Measurements from ENCODE around the gene ADPGK.
A peak's percentile ranks its signal among the peaks of the same experiment; 100 is the strongest.
"Not testable (repeated sequence)": the region's sequence is repeated elsewhere in the genome, so short reads cannot be mapped to it uniquely, and the experiment has no call there.

Gene ADPGK

GRCh38 chr15:72732086-72732485 lies 51.5 kb downstream of the ADPGK start:
- Mint-ChIP-seq H3K27me3 (no peaks in the 10 kb centered on the region), H3K36me3 (ENCODE audit: insufficient read depth) (peaks cover 19% of the 10 kb centered on the region), H3K27ac (ENCODE audit: low read depth) (no peak overlapping the region), H3K4me1 (peaks cover 13% of the 10 kb centered on the region), H3K9me3 (no peaks in the 10 kb centered on the region), H3K4me3 (no peak overlapping the region)
- DNase-seq (ENCODE audit: low spot score in 2 of 2), result no peak
- ATAC-seq (replicated peaks; ENCODE audit: extremely low read depth, poor library complexity, severe bottlenecking), result no peak

GRCh38 chr15:72728821-72729220 lies 54.7 kb downstream of the ADPGK start:
- Mint-ChIP-seq H3K9me3 (no peaks in the 10 kb centered on the region), H3K27ac (ENCODE audit: low read depth) (no peak overlapping the region), H3K27me3 (no peaks in the 10 kb centered on the region), H3K36me3 (ENCODE audit: insufficient read depth) (peaks cover 15% of the 10 kb centered on the region), H3K4me1 (peaks cover 6% of the 10 kb centered on the region), H3K4me3 (no peak overlapping the region)
- DNase-seq (ENCODE audit: low spot score in 2 of 2) (no peak), ATAC-seq (replicated peaks; ENCODE audit: extremely low read depth, poor library complexity, severe bottlenecking) (no peak)

GRCh38 chr15:72728249-72728648 lies 55.3 kb downstream of the ADPGK start:
- not testable (repeated sequence) for H3K4me3 Mint-ChIP-seq; H3K27me3 Mint-ChIP-seq; H3K9me3 Mint-ChIP-seq; H3K4me1 Mint-ChIP-seq; ATAC-seq (replicated peaks; ENCODE audit: extremely low read depth, poor library complexity, severe bottlenecking); DNase-seq (ENCODE audit: low spot score in 2 of 2); H3K27ac Mint-ChIP-seq (ENCODE audit: low read depth)
- H3K36me3 Mint-ChIP-seq (ENCODE audit: insufficient read depth), result peaks cover 15% of the 10 kb centered on the region

- no peak overlapping the region for H3K4me3 Mint-ChIP-seq
- ATAC-seq (replicated peaks; ENCODE audit: extremely low read depth, poor library complexity, severe bottlenecking), result no peak
- H3K9me3 Mint-ChIP-seq, result no peaks in the 10 kb centered on the region
- H3K27ac Mint-ChIP-seq (ENCODE audit: low read depth), result no peak overlapping the region
- H3K27me3 Mint-ChIP-seq, result no peaks in the 10 kb centered on the region
- peaks cover 17% of the 10 kb centered on the region for H3K36me3 Mint-ChIP-seq (ENCODE audit: insufficient read depth)
- H3K4me1 Mint-ChIP-seq, result no peaks in the 10 kb centered on the region
- no peak for DNase-seq (ENCODE audit: low spot score in 2 of 2)
Observed at GRCh38 chr15:72727154-72727553, 56.4 kb downstream of the ADPGK start.

- not testable (repeated sequence) for H3K27ac Mint-ChIP-seq (ENCODE audit: low read depth); H3K27me3 Mint-ChIP-seq; H3K4me1 Mint-ChIP-seq; H3K9me3 Mint-ChIP-seq; DNase-seq (ENCODE audit: low spot score in 2 of 2); H3K4me3 Mint-ChIP-seq; ATAC-seq (replicated peaks; ENCODE audit: extremely low read depth, poor library complexity, severe bottlenecking)
- peaks cover 12% of the 10 kb centered on the region for H3K36me3 Mint-ChIP-seq (ENCODE audit: insufficient read depth)
Observed at GRCh38 chr15:72725851-72726250, 57.7 kb downstream of the ADPGK start.

- no peak overlapping the region for H3K27ac Mint-ChIP-seq (ENCODE audit: low read depth)
- ATAC-seq (replicated peaks; ENCODE audit: extremely low read depth, poor library complexity, severe bottlenecking), result no peak
- H3K36me3 Mint-ChIP-seq (ENCODE audit: insufficient read depth), result peaks cover 10% of the 10 kb centered on the region
- no peaks in the 10 kb centered on the region for H3K4me1 Mint-ChIP-seq
- no peak overlapping the region for H3K4me3 Mint-ChIP-seq
- H3K9me3 Mint-ChIP-seq, result no peaks in the 10 kb centered on the region
- H3K27me3 Mint-ChIP-seq, result no peaks in the 10 kb centered on the region
- DNase-seq (ENCODE audit: low spot score in 2 of 2), result no peak
Observed at GRCh38 chr15:72725446-72725845, 58.1 kb downstream of the ADPGK start.

- Mint-ChIP-seq H3K27me3 (no peaks in the 10 kb centered on the region), H3K27ac (ENCODE audit: low read depth) (no peak overlapping the region), H3K4me1 (no peaks in the 10 kb centered on the region), H3K36me3 (ENCODE audit: insufficient read depth) (peaks cover 11% of the 10 kb centered on the region), H3K4me3 (no peak overlapping the region), H3K9me3 (no peaks in the 10 kb centered on the region)
- no peak for ATAC-seq (replicated peaks; ENCODE audit: extremely low read depth, poor library complexity, severe bottlenecking)
- DNase-seq (ENCODE audit: low spot score in 2 of 2), result no peak
Observed at GRCh38 chr15:72724028-72724427, 59.5 kb downstream of the ADPGK start.

- peak; percentile 38 to 55 for DNase-seq (ENCODE audit: low spot score in 2 of 2)
- Mint-ChIP-seq H3K9me3 (no peaks in the 10 kb centered on the region), H3K4me1 (no peaks in the 10 kb centered on the region), H3K36me3 (ENCODE audit: insufficient read depth) (peaks cover 17% of the 10 kb centered on the region), H3K27me3 (no peaks in the 10 kb centered on the region), H3K27ac (ENCODE audit: low read depth) (no peak overlapping the region), H3K4me3 (no peak overlapping the region)
- ATAC-seq (replicated peaks; ENCODE audit: extremely low read depth, poor library complexity, severe bottlenecking), result no peak
Observed at GRCh38 chr15:72722071-72722696, 61.4 kb downstream of the ADPGK start.

GRCh38 chr15:72708551-72709303 lies 74.8 kb downstream of the ADPGK start:
- H3K4me1 Mint-ChIP-seq; DNase-seq (ENCODE audit: low spot score in 2 of 2); H3K27me3 Mint-ChIP-seq; H3K27ac Mint-ChIP-seq (ENCODE audit: low read depth); H3K9me3 Mint-ChIP-seq; ATAC-seq (replicated peaks; ENCODE audit: extremely low read depth, poor library complexity, severe bottlenecking); H3K4me3 Mint-ChIP-seq: not testable (repeated sequence)
- peaks cover 13% of the 10 kb centered on the region for H3K36me3 Mint-ChIP-seq (ENCODE audit: insufficient read depth)

GRCh38 chr15:72706266-72706665 lies 77.3 kb downstream of the ADPGK start:
- Mint-ChIP-seq H3K27ac (ENCODE audit: low read depth) (no peak overlapping the region), H3K36me3 (ENCODE audit: insufficient read depth) (peaks cover 9% of the 10 kb centered on the region), H3K4me1 (peaks cover 5% of the 10 kb centered on the region), H3K9me3 (no peaks in the 10 kb centered on the region), H3K4me3 (no peak overlapping the region), H3K27me3 (no peaks in the 10 kb centered on the region)
- DNase-seq (ENCODE audit: low spot score in 2 of 2) (no peak), ATAC-seq (replicated peaks; ENCODE audit: extremely low read depth, poor library complexity, severe bottlenecking) (no peak)

Measured in central memory CD8-positive, alpha-beta T cell (primary cell).